Psoas muscle (tissue), 8 donors: ENCODE data around the gene PTPN2. TPM values are rescaled to one million over a fixed set of nuclear protein-coding genes. Genes with fewer than 3 reads are reported as not detected.

Source experiments
- ATAC-seq, 4 donors: fragments of 200-7000 bp; cut with Tn5 transposase; one replicate each; pipeline ENCODE4 v1.9.1; 2020; ENCODE audit warnings: moderate library complexity in 3 of 4, mild to moderate bottlenecking in 2 of 4
- DNase-seq, 2 donors: peaks; one replicate each; pipeline ENCODE4 v3.0.0-alpha.2; 2020
- H3K27ac ChIP-seq: fragments of 200-600 bp; one replicate; pipeline ENCODE4 v1.8.0; 2022
- H3K27me3 ChIP-seq, 3 donors: fragments of 200-600 bp in 1 of 3; one replicate each; pipeline versions ENCODE4 v1.6.1 to v1.8.0; 2013 to 2022; ENCODE audit warnings: low read length in 2 of 3, mild to moderate bottlenecking in 2 of 3, moderate library complexity in 1 of 3; ENCODE audit not compliant: insufficient read depth in 3 of 3
- H3K36me3 ChIP-seq, 2 donors: fragments of 200-600 bp in 1 of 2; one replicate each; pipeline versions ENCODE4 v1.6.1 to v1.8.0; 2013 to 2022; ENCODE audit warnings: low read depth in 1 of 2, mild to moderate bottlenecking in 1 of 2, moderate library complexity in 1 of 2; ENCODE audit not compliant: insufficient read depth in 1 of 2
- H3K4me1 ChIP-seq: fragments of 200-600 bp; one replicate; pipeline ENCODE4 v1.8.0; 2022
- H3K4me3 ChIP-seq: fragments of 200-600 bp; one replicate; pipeline ENCODE4 v1.8.0; 2022; ENCODE audit warnings: mild to moderate bottlenecking
- H3K9me3 ChIP-seq: fragments of 200-600 bp; one replicate; pipeline ENCODE4 v1.8.0; 2022
- WGBS, 3 donors: extraction: QIAGEN DNeasy Blood & Tissue Kit; methylation state at CpG; one replicate each; pipeline versions ENCODE4 v1.1.6 to v1.1.7; 2013; 5-methylcytosine and 5-hydroxymethylcytosine counted together
- intact Hi-C, 2 donors: fragments of 100-400 bp; cut with DNase I; formaldehyde crosslinking; loops; one replicate each; pipeline versions ENCODE4 v1.11.0 to v1.14.2; 2022
- polyA plus RNA-seq, 3 donors: library from polyadenylated mRNA; stranded (reverse); fragments of 200-250 nt; gene quantifications; one replicate each; pipeline ENCODE4 v1.2.3, GENCODE V29; 2013
- total RNA-seq, 4 donors: library from RNA; stranded (reverse); fragmentation: NEBNext Ultra II Directional in 2 of 4; extraction: Animal tissue kit (Norgen Biotek cat#: 25700) in 2 of 4; gene quantifications; one replicate each; pipeline versions ENCODE4 v1.2.1 to v1.2.4, GENCODE V29; 2021 to 2023
- TF ChIP-seq, protein P1 (sequence below): fragments of 200-600 bp; IDR thresholded peaks from one replicate; pipeline ENCODE4 v1.8.0; 2022; ENCODE audit warnings: antibody characterized with exemption
- donor health status: healthy with polysubstance abuse.
- donor health status: DM: no; HTN: no; CAD: no; lungs with moderate emphysema.
- donor health status: Bipolar disorder and iron deficiency.
- donor health status: healthy.
- donor health status: DM: yes; HTN: yes; CAD: no.
- donor health status: DM: no; HTN: no; CAD: no.
- donor health status: DM: no; HTN: no; CAD: no.
- donor health status: DM: yes; HTN: yes; CAD: no.

PTPN2 gene
- total and polyA plus RNA-seq, 7 donors, result 8.4 to 27.0 (median 14.0) TPM

DNA sequence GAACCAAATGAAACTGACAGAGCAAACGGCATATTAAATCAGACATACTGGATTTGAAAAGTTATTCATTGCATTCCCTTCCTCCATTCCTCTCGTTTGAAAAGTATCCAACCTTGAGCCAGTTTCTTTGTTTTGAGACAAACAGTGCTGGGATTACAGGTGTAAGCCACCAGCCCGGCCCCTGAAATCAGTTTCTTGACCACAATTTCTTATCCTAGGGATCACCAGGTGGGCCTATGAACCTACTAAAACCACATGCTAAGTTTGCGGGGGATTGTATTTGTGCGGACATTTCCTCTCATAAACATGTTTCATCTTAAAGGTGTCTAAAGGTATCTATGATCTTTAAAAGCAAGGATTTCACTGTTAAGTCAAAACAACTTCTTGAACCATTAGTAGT is 11.6 kb downstream of the PTPN2 start:
- no peak overlapping the region for H3K4me3 ChIP-seq
- WGBS, 3 donors, result 71 to 85% (median 79%) methylated on average over 5 of the region's 5 CpGs
- no peaks in the 10 kb centered on the region for H3K36me3 ChIP-seq
- no peak overlapping the region for H3K27ac ChIP-seq
- intact Hi-C loops, result no loop called here
- ATAC-seq, result no peak
- DNase-seq, result no peak
- no peaks in the 10 kb centered on the region for H3K27me3 ChIP-seq
- TF ChIP-seq, protein P1, sequence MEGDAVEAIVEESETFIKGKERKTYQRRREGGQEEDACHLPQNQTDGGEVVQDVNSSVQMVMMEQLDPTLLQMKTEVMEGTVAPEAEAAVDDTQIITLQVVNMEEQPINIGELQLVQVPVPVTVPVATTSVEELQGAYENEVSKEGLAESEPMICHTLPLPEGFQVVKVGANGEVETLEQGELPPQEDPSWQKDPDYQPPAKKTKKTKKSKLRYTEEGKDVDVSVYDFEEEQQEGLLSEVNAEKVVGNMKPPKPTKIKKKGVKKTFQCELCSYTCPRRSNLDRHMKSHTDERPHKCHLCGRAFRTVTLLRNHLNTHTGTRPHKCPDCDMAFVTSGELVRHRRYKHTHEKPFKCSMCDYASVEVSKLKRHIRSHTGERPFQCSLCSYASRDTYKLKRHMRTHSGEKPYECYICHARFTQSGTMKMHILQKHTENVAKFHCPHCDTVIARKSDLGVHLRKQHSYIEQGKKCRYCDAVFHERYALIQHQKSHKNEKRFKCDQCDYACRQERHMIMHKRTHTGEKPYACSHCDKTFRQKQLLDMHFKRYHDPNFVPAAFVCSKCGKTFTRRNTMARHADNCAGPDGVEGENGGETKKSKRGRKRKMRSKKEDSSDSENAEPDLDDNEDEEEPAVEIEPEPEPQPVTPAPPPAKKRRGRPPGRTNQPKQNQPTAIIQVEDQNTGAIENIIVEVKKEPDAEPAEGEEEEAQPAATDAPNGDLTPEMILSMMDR, result no peak
- peaks cover 4% of the 10 kb centered on the region for H3K4me1 ChIP-seq
- H3K9me3 ChIP-seq, result no peaks in the 10 kb centered on the region

DNA sequence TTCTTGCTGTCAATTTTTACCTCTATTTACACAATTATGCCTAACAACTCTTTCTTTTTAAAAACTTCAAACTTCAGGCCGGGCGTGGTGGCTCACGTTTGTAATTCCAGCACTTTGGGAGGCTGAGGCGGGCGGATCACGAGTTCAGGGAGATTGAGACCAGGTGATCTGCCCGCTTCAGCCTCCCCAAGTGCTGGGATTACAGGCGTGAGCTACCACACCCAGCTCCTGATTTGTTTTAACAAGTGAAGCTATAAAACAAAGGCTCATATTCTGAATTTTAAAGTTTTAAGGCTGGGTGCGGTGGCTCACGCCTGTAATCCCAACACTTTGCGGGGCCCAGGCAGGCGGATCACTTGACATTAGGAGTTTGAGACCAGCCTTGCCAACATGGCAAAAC is 15.5 kb downstream of the PTPN2 start:
- H3K36me3 ChIP-seq, result no peaks in the 10 kb centered on the region
- WGBS, 3 donors, result 95 to 99% (median 96%) methylated on average over 12 of the region's 12 CpGs
- H3K9me3 ChIP-seq, result no peaks in the 10 kb centered on the region
- ATAC-seq (no peak), DNase-seq (no peak)
- H3K27me3 ChIP-seq, result no peaks in the 10 kb centered on the region
- H3K4me3 ChIP-seq, result no peak overlapping the region
- TF ChIP-seq, protein P1, result no peak
- no peaks in the 10 kb centered on the region for H3K4me1 ChIP-seq
- no peak overlapping the region for H3K27ac ChIP-seq
- intact Hi-C loops, result no loop called here

DNA sequence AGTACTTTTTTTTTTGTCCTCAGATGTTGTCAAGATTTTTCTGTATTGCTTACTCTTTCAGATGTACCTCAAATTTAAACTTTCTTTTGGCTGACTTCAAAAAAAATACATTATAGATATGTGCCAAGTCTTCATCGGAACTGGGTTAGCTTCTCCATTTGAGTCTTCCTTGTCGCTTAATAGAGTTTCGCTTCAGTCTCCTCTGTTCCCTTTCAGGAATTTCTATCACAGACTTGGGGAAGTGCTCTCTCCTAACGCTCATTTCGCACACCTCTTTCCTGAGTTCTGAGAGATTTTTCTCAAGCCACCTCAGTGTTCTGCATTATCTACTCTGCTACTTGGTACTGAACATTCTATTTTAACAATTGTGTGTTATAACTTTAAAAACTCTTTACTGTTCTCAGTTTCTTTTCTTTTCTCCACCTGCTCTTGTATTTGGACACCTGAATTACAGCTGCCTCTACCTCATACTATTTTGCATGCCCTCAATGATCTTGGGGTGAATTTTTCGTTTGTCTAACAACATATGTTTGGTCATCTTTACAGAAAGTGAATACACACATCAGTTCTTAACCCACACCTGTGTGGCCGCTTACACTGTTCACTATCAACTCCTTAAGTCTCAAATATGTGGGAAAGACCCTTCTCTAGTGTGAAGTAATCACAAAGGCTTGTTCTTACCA is 16.5 kb downstream of the PTPN2 start:
- TF ChIP-seq, protein P1, result no peak

DNA sequence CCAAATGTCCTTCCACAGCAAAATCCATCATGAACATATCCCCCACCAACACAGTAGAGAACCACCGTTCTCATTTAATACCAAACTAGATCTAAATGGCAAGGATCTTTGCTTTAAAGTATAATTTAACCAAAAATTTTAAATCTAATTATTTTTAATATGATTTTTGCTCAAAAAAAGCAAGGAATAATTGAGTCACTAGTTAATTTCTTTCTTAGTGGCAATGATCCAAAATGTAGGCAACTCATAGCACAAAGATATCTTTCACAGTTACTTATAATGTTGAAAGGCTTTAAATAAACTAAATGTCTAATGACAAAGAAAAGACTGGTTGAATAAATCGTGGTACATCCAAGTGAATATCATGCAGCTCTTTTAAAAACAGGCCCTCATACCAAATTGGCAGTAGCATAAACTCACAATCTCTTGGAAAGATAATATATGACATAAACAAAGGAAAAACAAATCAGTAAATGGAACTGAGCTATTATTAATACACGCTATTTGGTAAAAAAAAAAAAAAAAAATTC is 20.3 kb downstream of the PTPN2 start:
- Histone ChIP-seq H3K9me3 (no peaks in the 10 kb centered on the region), H3K36me3 (peaks cover 0 to 1% of the 10 kb centered on the region in 2 donors), H3K4me3 (no peak overlapping the region), H3K4me1 (peaks cover 19% of the 10 kb centered on the region), H3K27me3 (no peaks in the 10 kb centered on the region), H3K27ac (no peak overlapping the region)
- TF ChIP-seq, protein P1, result no peak
- 86 to 90% (median 89%) methylated on average over 3 of the region's 3 CpGs for WGBS, 3 donors
- ATAC-seq (no peak), DNase-seq (no peak)
- intact Hi-C loops, result no loop called here

More for the DNA sequence above, 16.5 kb downstream of the PTPN2 start:
- Histone ChIP-seq H3K4me1 (peaks cover 6% of the 10 kb centered on the region), H3K4me3 (no peak overlapping the region), H3K27ac (no peak overlapping the region), H3K36me3 (no peaks in the 10 kb centered on the region), H3K9me3 (no peaks in the 10 kb centered on the region), H3K27me3 (no peaks in the 10 kb centered on the region)
- WGBS, 3 donors, result 89 to 92% (median 89%) methylated on average over 7 of the region's 7 CpGs
- no peak for DNase-seq
- no peak for ATAC-seq
- intact Hi-C loops, result no loop called here
